K562 treated with DMSO at 1 percent for 24 hours (cell line): ENCODE measurements around the gene ZNF836. TPM values are rescaled to one million over a fixed set of nuclear protein-coding genes. Genes with fewer than 3 reads are reported as not detected.

Source experiments
- total RNA-seq: library from RNA; unstranded; fragments of 300-600 nt; gene quantifications from 2 replicates; pipeline ENCODE4 v1.2.3, GENCODE V29; 2022; ENCODE audit warnings: low read depth; ENCODE audit not compliant: insufficient read depth

The ZNF836 gene
- 0.54 and 0.94 TPM in 2 replicates for total RNA-seq

DNA sequence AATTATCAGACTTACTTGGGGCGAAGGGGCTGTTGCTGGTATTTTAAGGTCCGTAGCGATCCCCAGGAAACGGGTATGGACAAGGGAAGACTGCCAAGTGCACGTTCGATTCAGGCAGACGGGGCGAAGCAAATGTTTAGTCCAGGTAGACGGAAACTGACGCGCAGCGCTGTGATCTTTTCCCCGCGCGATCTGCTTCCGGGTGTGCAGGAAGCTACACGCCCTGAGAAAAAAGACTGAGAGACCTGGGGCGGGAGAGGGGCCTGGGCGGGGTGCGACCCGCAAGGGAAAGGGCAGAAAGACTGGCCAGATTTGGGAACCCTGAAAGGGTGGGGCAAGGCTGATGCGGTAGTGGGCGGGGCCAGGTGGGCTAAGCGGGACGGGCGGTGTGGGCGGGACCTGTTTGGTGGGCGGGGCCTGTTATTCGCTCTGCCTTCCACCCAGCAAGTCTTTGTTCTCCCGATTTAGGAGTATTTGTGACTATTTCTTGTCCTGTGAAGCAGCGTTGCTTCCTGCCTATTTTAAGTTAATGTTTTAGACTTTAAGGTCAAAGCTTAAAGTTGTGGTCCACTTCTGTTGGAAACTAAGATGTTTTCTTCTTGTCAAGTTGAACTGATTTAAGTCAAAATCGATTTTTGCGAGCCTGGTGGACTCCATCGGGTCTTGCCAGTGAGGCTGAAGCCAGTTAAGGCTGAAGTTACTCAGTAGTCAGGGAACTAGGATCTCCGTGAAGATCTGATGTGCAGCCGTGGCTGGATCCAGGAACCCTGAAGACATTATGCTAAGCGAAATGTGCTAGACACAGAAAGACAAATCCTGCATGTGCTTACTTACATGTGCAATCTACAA is at the start of gene ZNF836:
ZNF836 (minus strand) TSS at position 301 of the 849 bp plus-strand sequence. CDS start 3,549 bp downstream, outside the sequence.

GRCh38 chr19:52189735-52190486 is 18.5 kb upstream of the ZNF836 start, which contains the start of gene PPP2R1A:
TSS of gene PPP2R1A (plus strand) at chr19:52190052. CDS start at chr19:52190097, 45 bp downstream.

DNA sequence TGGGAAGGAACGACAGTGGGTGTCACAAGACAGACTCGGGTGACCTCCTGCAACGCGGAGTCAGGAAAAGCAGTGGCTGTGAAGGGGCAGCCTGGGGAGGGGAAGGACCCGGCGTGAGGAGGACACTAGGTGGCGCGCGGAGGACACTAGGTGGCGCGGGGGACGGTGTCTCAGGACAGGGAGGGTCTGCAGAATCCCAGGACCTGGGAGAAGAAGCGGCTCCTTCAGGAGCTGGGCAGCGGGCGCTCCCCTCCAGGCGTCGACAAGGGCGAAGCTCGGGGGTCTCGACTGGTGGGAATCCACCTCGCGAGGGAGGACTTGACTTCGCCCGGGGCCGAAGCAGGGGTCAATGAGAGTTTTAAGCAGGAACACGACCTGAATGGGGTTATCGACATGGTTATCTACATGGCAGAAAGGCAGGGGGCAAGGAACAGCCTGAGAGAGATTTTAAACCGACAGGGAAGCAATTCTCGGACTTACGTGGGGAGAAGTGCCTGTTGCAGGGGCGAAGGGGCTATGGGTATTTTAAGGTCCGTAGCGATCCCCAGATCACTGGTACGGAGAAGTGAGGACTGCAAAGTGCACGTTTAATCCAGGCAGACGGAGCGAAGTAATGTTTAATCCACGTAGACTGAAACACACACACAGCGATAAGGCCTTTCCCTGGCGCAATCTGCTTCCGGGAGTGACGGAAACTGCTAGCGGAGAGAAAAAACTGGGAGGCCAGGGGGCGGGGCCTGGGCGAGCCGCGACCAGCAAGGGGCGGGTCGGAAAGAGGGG is 32.0 kb downstream of the ZNF836 start, which contains the start of gene ZNF616:
ZNF616 (minus strand) TSS at position 687 of the 780 bp plus-strand sequence. CDS start 9,426 bp downstream, outside the sequence.

Other genes with a start within 250 kb of the ZNF836 start
- gene ZNF613, start 244.1 kb downstream of the ZNF836 start, total RNA-seq = 1.4 and 3.1 TPM in 2 replicates
- 1.5 and 3.0 TPM in 2 replicates for gene ZNF350, start 184.8 kb downstream of the ZNF836 start, total RNA-seq
- 2.5 and 3.9 TPM in 2 replicates for gene ZNF615, start 163.4 kb downstream of the ZNF836 start, total RNA-seq
- 2.6 and 3.5 TPM in 2 replicates for gene ZNF614, start 143.2 kb downstream of the ZNF836 start, total RNA-seq
- gene ZNF432, start 122.8 kb downstream of the ZNF836 start, total RNA-seq = 1.7 and 2.7 TPM in 2 replicates
- 3.5 and 4.8 TPM in 2 replicates for gene ZNF841, start 75.9 kb downstream of the ZNF836 start, total RNA-seq
- 5.3 and 5.9 TPM in 2 replicates for gene ZNF616, start 31.7 kb downstream of the ZNF836 start, total RNA-seq
- gene PPP2R1A, start 18.4 kb upstream of the ZNF836 start, total RNA-seq = 143 and 145 TPM in 2 replicates
- 2.9 and 4.0 TPM in 2 replicates for gene ZNF766, start 98.0 kb upstream of the ZNF836 start, total RNA-seq
- 2.6 and 6.0 TPM in 2 replicates for gene ZNF480, start 125.5 kb upstream of the ZNF836 start, total RNA-seq
- gene ZNF610, start 164.6 kb upstream of the ZNF836 start, total RNA-seq = not detected in 2 replicates
- not detected in 2 replicates for gene ZNF880, start 198.3 kb upstream of the ZNF836 start, total RNA-seq
- gene ZNF528, start 226.2 kb upstream of the ZNF836 start, total RNA-seq = 0.82 and 0.93 TPM in 2 replicates